Measurements from ENCODE around the gene DKC1.

GRCh38 chrX:154779261-154779660 is 16.6 kb downstream of the DKC1 start:
- no peak for TF ChIP-seq CTCF (conservative IDR thresholded peaks at IDR 0.05 in 1 of 2, IDR thresholded peaks at IDR 0.05 in 1 of 2; ENCODE audit: extremely low read depth in 1 of 2, insufficient read depth in 1 of 2, low read depth in 1 of 2, low read length in 2 of 2)
- no peak for TF ChIP-seq EZH2 (IDR thresholded peaks at IDR 0.05; ENCODE audit: borderline replicate concordance, low read length)

All from mammary epithelial cell (primary cell).